ENCODE results near the gene HGFAC.

Gene HGFAC

GRCh38 chr4:3492741-3493719 lies 51.3 kb downstream of the HGFAC start:
- no peak for DNase-seq

DNA sequence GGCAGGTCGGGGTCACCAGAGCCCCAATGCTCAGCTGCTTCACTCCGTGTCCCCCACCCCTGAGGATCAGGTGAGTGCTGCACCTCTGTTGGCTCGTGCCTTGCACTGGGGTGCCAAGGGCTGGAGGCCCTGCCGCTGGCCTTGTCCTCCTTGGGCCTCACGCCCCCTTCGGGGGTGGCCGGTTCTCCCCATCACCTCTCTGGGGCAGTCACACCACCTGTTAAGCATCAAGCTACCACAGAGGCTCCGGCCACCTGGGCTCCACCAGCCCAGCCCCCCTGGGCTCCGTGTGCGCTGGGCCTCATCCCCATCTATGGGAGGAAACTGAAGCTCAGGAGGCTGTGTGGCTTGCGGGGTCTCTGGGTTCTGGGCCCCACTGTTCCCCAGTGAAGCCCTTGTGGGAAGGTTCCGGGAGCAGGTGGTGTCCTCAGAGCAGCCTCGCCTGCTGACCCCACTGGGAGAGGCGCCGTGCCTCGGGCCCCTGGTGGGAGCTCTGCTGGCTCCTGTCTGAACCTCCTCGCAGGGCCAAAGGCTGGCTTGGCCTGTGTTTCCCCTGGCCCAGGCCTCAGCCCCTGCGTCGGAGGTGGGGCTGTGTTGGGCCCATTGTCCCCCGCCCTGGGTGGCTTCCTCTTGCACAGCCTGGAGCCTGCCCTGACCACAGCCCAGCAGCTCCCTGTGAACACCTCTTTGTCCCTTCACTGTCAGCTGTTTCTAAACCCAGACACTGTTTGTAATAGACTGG lies 52.1 kb downstream of the HGFAC start:
- DNase-seq = no peak

GRCh38 chr4:3494462-3494871 lies 52.7 kb downstream of the HGFAC start:
- no peak for DNase-seq

GRCh38 chr4:3495204-3495975 lies 53.6 kb downstream of the HGFAC start:
- DNase-seq = no peak

GRCh38 chr4:3496021-3496420 lies 54.3 kb downstream of the HGFAC start:
- DNase-seq = no peak

- no peak for DNase-seq
Observed at GRCh38 chr4:3497095-3497494, 55.3 kb downstream of the HGFAC start.

DNA sequence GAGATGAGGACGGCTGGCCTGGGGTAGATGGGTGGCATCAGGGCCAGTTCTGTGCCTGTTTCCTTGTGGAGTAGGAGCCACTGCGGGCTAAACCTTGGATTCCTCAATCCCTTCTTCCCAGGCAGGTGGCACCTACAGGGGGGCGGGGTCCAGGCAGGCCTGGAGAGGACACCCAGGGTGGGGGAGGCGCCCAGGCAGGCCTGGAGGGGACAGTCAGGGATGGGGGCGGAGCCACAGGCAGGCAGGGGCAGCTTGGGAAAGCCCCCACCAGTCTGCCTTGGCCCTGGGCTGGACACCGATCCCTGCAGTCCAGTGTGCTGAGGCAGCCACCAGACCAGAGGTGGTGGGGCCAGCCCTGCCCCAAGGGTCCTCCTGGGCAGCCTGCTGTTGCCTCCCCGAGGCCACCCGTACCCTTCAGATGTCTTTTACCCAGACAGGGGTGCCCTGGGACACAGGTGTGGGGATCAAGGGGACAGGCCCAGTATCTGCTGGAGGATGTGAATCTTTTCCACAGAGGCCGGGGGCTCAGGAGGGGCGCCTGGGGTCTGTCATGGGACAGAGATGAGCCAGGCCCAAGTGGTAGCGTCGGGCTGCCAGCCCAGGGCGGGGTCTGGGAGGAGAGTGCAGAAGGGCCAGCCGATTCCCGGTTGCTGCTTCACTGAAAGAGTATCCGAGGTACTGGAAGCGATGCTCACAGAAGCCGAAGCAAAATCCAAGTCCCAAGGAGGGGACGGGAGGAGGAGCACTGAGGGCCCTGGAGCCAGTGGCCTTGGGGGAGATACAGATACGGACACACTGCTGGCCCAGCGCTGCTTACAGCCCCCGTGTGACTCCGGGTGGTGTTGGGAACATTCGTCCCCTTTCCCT lies 56.0 kb downstream of the HGFAC start:
- DNase-seq = no peak

GRCh38 chr4:3498407-3498806 lies 56.6 kb downstream of the HGFAC start:
- no peak for DNase-seq

Data from NCI-H2227 treated with DMSO at 0.1 percent for 48 hours (cell line).